IPS DF 6.9 (cell line): ENCODE data around the gene ANTXR1.

Experiments
- DNase-seq: peaks from one replicate; pipeline ENCODE4 v3.0.0-alpha.2; 2013; ENCODE audit warnings: low read depth, low spot score
- H3K27ac ChIP-seq: one replicate; pipeline ENCODE4 v1.5.1; 2013; ENCODE audit warnings: low read length, control low read depth
- H3K27me3 ChIP-seq: 2 replicates; pipeline ENCODE4 v1.6.1; 2013; ENCODE audit warnings: mild to moderate bottlenecking, low read length; ENCODE audit not compliant: control insufficient read depth, insufficient read depth
- H3K36me3 ChIP-seq: 2 replicates; pipeline ENCODE4 v1.6.1; 2013; ENCODE audit warnings: low read length; ENCODE audit not compliant: control insufficient read depth, insufficient read depth
- H3K4me1 ChIP-seq: 2 replicates; pipeline ENCODE4 v1.6.1; 2013; ENCODE audit warnings: low read length; ENCODE audit not compliant: control insufficient read depth, insufficient read depth
- H3K4me3 ChIP-seq: 2 replicates; pipeline ENCODE4 v1.5.1; 2013; ENCODE audit warnings: mild to moderate bottlenecking, low read length
- H3K9me3 ChIP-seq: 2 replicates; pipeline ENCODE4 v1.6.1; 2013; ENCODE audit warnings: low read length, inconsistent platforms; ENCODE audit not compliant: control insufficient read depth, insufficient read depth
- WGBS: extraction: QIAGEN DNeasy Blood & Tissue Kit; methylation state at CpG from one replicate; pipeline ENCODE4 v1.1.7; 2013; ENCODE audit warnings: mixed read lengths, missing lambda C conversion rate; ENCODE audit not compliant: insufficient read length, insufficient coverage; 5-methylcytosine and 5-hydroxymethylcytosine counted together

Gene ANTXR1

DNA sequence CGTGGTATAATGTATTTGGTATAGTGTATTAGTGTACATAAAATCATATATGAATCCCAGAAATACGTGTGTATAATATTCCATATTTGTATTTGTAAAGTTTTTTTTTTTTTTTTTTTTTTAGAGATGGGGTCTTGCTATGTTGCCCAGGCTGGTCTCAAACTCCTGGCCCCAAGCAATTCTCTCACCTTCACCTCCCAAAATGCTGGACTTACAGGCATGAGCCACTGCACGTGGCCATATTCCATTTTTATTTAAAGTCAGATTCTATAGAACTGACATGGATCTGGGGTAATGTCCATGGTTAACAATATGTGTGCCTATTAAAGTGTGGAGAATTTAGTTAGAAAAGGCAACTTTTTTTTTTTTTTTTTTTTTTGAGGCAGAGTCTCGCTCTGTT is 71.5 kb downstream of the ANTXR1 start:
- H3K27ac ChIP-seq: no peak overlapping the region
- no peaks in the 10 kb centered on the region; the same call in 1 of the 2 replicates for H3K36me3 ChIP-seq
- no peaks in the 10 kb centered on the region for H3K27me3 ChIP-seq
- no peak for DNase-seq
- 100% methylated on average over 1 of the region's 4 CpGs for WGBS
- H3K4me1 ChIP-seq: no peaks in the 10 kb centered on the region
- no peak overlapping the region for H3K4me3 ChIP-seq
- H3K9me3 ChIP-seq: no peaks in the 10 kb centered on the region

DNA sequence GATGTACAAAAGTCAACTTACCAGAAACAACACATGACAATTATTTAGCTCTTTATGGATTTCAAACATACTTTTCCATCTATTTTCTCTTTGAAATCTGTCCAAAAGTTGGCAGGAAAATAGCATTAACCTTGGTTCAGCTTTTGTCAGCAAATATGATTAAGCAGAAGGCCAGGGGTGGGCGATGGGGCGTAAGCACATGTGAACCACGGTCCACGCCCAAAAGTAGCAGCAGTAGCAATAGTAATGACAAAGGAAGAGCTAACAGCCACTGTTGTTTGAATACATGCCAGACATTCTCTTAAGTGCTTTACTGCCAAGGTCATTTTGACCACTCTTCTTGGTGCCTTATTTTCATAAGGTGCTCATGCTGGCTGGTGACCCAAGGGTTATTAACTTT is 73.5 kb downstream of the ANTXR1 start:
- H3K27ac ChIP-seq: no peak overlapping the region
- WGBS: no CpG with 5 or more reads among the region's 4 CpGs
- no peaks in the 10 kb centered on the region; the same call in 1 of the 2 replicates for H3K4me1 ChIP-seq
- no peaks in the 10 kb centered on the region for H3K27me3 ChIP-seq
- no peak for DNase-seq
- H3K4me3 ChIP-seq: no peak overlapping the region
- H3K36me3 ChIP-seq: no peaks in the 10 kb centered on the region; the same call in 1 of the 2 replicates
- H3K9me3 ChIP-seq: no peaks in the 10 kb centered on the region

DNA sequence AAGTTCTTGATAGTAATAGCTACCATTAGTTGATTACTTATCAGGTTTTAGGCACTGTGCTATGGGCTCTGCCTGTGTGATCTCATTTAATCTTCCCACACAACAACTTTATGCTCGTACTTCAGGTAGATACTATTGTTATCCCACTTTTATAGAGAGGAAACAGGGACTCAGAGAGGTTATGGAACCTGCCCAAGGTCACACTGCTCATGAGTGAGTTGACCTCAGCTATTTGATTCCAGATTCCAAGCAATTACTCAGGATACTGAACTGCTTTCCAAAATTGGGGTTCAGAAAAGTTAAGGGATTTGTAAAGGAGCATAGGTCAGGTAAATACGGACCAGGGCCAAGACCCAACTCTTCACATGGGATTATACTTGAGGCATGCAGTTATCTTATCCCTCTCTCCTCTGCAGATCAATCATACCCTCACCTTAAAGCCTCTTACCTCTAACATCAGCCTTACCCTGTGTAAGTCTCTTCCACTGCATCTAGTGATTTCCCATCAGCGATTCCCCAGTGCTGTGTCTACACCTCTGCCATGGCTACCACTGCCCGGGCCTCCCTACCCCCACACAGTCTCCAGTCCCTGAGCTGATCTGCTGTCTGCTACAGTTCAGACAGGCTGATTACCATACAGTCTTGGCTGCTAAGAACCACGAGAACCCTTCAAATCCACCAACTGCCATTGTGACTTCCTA is 74.4 kb downstream of the ANTXR1 start:
- no peaks in the 10 kb centered on the region for H3K36me3 ChIP-seq
- DNase-seq: no peak
- H3K4me1 ChIP-seq: no peaks in the 10 kb centered on the region; the same call in 1 of the 2 replicates
- no peaks in the 10 kb centered on the region for H3K9me3 ChIP-seq
- no peak overlapping the region for H3K27ac ChIP-seq
- H3K4me3 ChIP-seq: no peak overlapping the region
- no CpG with 5 or more reads among the region's 5 CpGs for WGBS
- no peaks in the 10 kb centered on the region for H3K27me3 ChIP-seq

DNA sequence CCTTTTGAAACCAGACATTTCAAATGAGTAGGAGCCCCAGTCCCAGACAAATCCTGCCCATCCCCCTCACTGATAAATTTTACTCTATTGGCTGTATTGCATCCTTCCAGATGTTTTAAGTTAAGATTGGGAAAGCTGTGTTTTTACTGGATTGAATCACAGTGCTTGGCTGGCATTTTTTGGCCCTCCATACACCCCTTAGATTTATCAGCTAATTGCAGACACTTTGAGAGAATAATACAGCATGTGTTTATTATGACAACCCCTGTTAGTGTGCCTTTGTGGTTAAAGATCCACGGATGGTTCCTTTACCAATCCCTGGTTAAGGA is 74.9 kb downstream of the ANTXR1 start:
- DNase-seq: no peak
- Histone ChIP-seq H3K36me3 (no peaks in the 10 kb centered on the region), H3K4me1 (no peaks in the 10 kb centered on the region; the same call in 1 of the 2 replicates), H3K27ac (no peak overlapping the region), H3K4me3 (no peak overlapping the region), H3K27me3 (no peaks in the 10 kb centered on the region), H3K9me3 (no peaks in the 10 kb centered on the region)
- WGBS: no CpG with 5 or more reads among the region's 1 CpG

DNA sequence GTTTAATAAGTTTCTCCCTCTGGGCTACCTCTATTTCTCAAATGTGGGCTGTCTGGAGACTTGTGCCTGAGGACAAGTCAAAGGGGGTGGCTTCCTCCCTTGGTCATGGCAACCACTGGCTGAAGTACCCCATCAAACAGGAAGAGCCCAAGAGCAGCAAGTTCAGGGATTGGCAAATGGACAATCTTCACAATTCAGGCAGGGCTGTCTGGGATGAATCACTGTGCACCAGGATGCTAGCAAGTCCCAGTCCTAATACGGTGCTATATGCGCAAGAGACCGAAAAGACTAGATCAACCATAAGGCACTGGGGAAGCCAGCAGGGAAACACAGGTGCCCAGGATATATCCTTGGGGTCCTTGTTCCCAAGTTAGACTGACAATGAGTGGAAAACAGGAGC is 75.5 kb downstream of the ANTXR1 start:
- Histone ChIP-seq H3K36me3 (no peaks in the 10 kb centered on the region), H3K4me3 (no peak overlapping the region), H3K4me1 (no peaks in the 10 kb centered on the region; the same call in 1 of the 2 replicates), H3K27me3 (no peaks in the 10 kb centered on the region), H3K9me3 (no peaks in the 10 kb centered on the region), H3K27ac (no peak overlapping the region)
- no peak for DNase-seq
- WGBS: no CpG with 5 or more reads among the region's 3 CpGs

DNA sequence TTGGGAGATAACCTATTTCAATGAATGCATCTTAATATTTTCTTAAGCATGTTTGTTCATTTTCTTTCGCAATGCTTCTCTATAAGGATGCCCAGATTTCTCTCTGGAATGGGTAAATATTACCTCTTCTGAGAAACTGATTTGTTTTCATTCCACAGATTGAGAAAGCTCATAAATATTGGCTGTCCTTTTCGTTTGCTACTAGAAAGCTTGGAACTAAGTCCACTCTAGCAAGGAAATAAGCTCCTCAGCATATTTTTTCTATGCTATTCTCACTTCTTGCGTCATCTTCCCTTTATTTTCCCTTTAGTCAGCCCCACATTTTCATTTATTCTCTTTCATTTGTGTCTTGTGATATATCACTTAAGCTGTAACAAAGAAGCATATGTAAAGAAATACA is 76.3 kb downstream of the ANTXR1 start:
- Histone ChIP-seq H3K36me3 (no peaks in the 10 kb centered on the region), H3K27ac (no peak overlapping the region), H3K9me3 (no peaks in the 10 kb centered on the region), H3K4me3 (no peak overlapping the region), H3K27me3 (no peaks in the 10 kb centered on the region), H3K4me1 (no peaks in the 10 kb centered on the region; the same call in 1 of the 2 replicates)
- DNase-seq: no peak
- no CpG with 5 or more reads among the region's 3 CpGs for WGBS

DNA sequence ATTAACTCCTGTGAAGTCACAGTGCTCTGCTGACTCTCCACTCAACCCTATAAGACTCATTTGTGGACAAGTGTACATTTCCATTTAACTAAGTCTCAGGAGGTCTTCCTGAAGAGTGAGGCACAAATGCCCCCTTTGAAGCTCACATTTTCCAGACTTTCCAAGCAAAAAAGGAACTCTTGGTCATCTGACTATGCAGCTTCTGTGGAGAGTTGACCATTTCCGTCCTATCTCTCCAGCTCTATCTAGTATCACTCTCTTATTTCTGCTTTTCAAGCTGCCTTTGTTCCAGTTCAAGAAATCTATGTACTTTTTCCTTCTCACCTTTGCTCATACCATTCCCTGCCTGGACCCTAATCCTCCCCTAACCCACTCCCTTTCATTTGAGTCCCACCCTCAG is 77.0 kb downstream of the ANTXR1 start:
- Histone ChIP-seq H3K4me1 (no peaks in the 10 kb centered on the region; the same call in 1 of the 2 replicates), H3K36me3 (no peaks in the 10 kb centered on the region)
- no CpG with 5 or more reads among the region's 1 CpG for WGBS

DNA sequence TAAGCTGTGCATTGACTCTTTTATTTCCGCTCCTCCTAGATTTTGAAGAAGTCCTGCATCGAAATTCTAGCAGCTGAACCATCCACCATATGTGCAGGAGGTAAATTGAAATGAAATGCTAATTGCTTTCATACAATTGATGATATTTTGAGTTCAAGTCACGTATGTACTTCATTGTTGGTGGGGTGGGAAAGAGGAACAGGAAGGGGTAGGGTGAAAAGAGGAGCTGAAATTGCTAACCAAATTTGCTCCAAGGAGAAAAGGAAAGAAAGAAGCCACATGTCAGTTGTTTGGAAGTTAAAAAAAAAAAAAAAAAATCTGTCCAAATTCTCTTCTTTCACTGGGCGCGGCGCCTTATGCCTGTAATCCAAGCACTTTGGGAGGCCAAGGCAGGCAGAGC is 77.8 kb downstream of the ANTXR1 start:
- no peaks in the 10 kb centered on the region for H3K9me3 ChIP-seq
- no peak overlapping the region for H3K27ac ChIP-seq
- H3K36me3 ChIP-seq: no peaks in the 10 kb centered on the region
- no peak for DNase-seq
- no peaks in the 10 kb centered on the region; the same call in 1 of the 2 replicates for H3K4me1 ChIP-seq
- H3K4me3 ChIP-seq: no peak overlapping the region
- WGBS: no CpG with 5 or more reads among the region's 6 CpGs
- no peaks in the 10 kb centered on the region for H3K27me3 ChIP-seq

More for the DNA sequence above, 77.0 kb downstream of the ANTXR1 start:
- Histone ChIP-seq H3K4me3 (no peak overlapping the region), H3K9me3 (no peaks in the 10 kb centered on the region), H3K27me3 (no peaks in the 10 kb centered on the region), H3K27ac (no peak overlapping the region)
- DNase-seq: no peak

DNA sequence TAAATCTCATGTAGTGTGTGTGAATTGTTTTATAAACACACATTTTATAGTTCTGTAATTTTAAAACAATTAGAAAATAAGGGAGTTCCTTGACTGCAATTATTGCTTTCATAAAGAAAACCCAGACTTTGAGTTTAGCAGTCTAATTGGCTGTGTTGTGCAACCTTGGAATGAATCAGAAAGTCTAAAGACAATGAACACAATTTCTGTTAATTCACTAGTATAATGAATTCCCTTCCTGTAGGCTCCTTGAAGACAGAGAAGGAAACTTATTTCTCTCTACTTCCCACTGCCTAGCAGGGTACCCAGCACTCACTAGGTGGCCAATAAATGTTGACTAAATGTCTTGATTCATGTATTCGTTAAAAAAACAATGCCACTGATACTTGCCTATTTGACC is 79.9 kb downstream of the ANTXR1 start:
- no peaks in the 10 kb centered on the region; the same call in 1 of the 2 replicates for H3K4me1 ChIP-seq
- no CpG with 5 or more reads among the region's 1 CpG for WGBS
- DNase-seq: no peak
- H3K36me3 ChIP-seq: no peaks in the 10 kb centered on the region
- H3K4me3 ChIP-seq: no peak overlapping the region
- H3K27ac ChIP-seq: no peak overlapping the region
- no peaks in the 10 kb centered on the region for H3K9me3 ChIP-seq
- H3K27me3 ChIP-seq: no peaks in the 10 kb centered on the region

DNA sequence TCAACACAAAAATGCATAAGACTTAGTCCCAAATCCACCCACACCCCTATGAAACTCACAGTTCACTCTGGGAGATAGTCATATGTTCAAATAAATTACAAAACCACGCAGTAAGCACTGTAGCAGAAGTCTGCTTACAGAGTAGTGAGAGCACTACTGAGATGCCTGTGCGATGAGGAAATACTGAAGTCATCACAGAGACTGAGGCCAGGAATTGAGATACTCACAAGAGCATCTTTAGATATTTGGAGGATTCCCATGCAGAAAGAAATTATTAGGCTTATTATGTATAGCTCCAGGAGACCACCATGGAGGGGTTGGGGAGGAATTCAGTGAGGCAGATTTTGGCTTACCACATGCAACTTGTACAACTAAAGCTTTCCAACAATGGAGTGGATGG is 82.3 kb downstream of the ANTXR1 start:
- Histone ChIP-seq H3K27me3 (no peaks in the 10 kb centered on the region), H3K9me3 (no peaks in the 10 kb centered on the region), H3K27ac (no peak overlapping the region), H3K4me1 (no peaks in the 10 kb centered on the region), H3K4me3 (no peak overlapping the region), H3K36me3 (no peaks in the 10 kb centered on the region)
- no peak for DNase-seq
- no CpG with 5 or more reads among the region's 2 CpGs for WGBS
